Hepatocyte (in vitro differentiated cells): ENCODE results near the gene CASP2. TPM values are rescaled to one million over a fixed set of nuclear protein-coding genes. Genes with fewer than 3 reads are reported as not detected.
A peak's percentile ranks its signal among the peaks of the same experiment; 100 is the strongest.

Experiments
- DNase-seq: peaks from one replicate; pipeline ENCODE4 v3.0.0-alpha.2; 2016; ENCODE audit warnings: low spot score
- H2AFZ ChIP-seq: fragments of 200-600 bp; sonication (generic); 2 replicates; pipeline ENCODE4 v1.6.0; 2016; ENCODE audit warnings: antibody characterized with exemption, mild to moderate bottlenecking
- H3K27ac ChIP-seq: fragments of 200-600 bp; sonication (generic); 2 replicates; pipeline ENCODE4 v1.5.1; 2016; ENCODE audit warnings: mild to moderate bottlenecking
- H3K27me3 ChIP-seq: fragments of 200-600 bp; sonication (generic); 2 replicates; pipeline ENCODE4 v1.6.1; 2016
- H3K36me3 ChIP-seq: fragments of 200-600 bp; sonication (generic); replicated peaks from 2 replicates; pipeline ENCODE4 v1.5.1; 2016; ENCODE audit warnings: low read depth; ENCODE audit not compliant: insufficient read depth
- H3K4me1 ChIP-seq: fragments of 200-600 bp; sonication (generic); 2 replicates; pipeline ENCODE4 v1.5.1; 2016; ENCODE audit warnings: mild to moderate bottlenecking, moderate library complexity; ENCODE audit not compliant: insufficient read depth
- H3K4me2 ChIP-seq: fragments of 200-600 bp; sonication (generic); 2 replicates; pipeline ENCODE4 v1.6.0; 2016
- H3K4me3 ChIP-seq: fragments of 200-600 bp; sonication (generic); 2 replicates; pipeline ENCODE4 v1.5.1; 2016; ENCODE audit warnings: mild to moderate bottlenecking
- H3K79me2 ChIP-seq: fragments of 200-600 bp; sonication (generic); 2 replicates; pipeline ENCODE4 v1.6.0; 2017; ENCODE audit warnings: mild to moderate bottlenecking
- H3K9me2 ChIP-seq: fragments of 200-600 bp; sonication (generic); replicated peaks from 2 replicates; pipeline ENCODE4 v1.6.0; 2017; ENCODE audit warnings: mild to moderate bottlenecking; ENCODE audit not compliant: insufficient read depth
- H3K9me3 ChIP-seq: fragments of 200-600 bp; sonication (generic); 2 replicates; pipeline ENCODE4 v1.5.1; 2016; ENCODE audit warnings: low read depth, mild to moderate bottlenecking
- H4K20me1 ChIP-seq: fragments of 200-600 bp; sonication (generic); 2 replicates; pipeline ENCODE4 v1.6.0; 2016; ENCODE audit warnings: mild to moderate bottlenecking; ENCODE audit not compliant: insufficient read depth, poor library complexity, severe bottlenecking
- EZH2 ChIP-seq: fragments of 200-600 bp; sonication (generic); IDR thresholded peaks from 2 replicates; pipeline ENCODE4 v1.6.1; 2016; ENCODE audit warnings: antibody characterized with exemption, mild to moderate bottlenecking, borderline replicate concordance
- EZH2phosphoT487 ChIP-seq: fragments of 200-600 bp; sonication (generic); IDR thresholded peaks from one replicate; pipeline ENCODE4 v1.6.1; 2018; ENCODE audit warnings: antibody characterized with exemption, mild to moderate bottlenecking, low read depth, moderate library complexity; ENCODE audit not compliant: unreplicated experiment, severe bottlenecking
- WGBS: methylation state at CpG from one replicate; pipeline ENCODE4 v1.1.6; 2016; ENCODE audit warnings: low lambda C conversion rate; ENCODE audit errors: missing lambda C conversion rate; 5-methylcytosine and 5-hydroxymethylcytosine counted together
- polyA plus RNA-seq: library from polyadenylated mRNA; unstranded; fragments of >200 nt; fragmentation: Nextera tagmentation; extraction: Ambion mirVana; gene quantifications from 2 replicates; pipeline ENCODE4 v1.2.1, GENCODE V29; 2016
- total RNA-seq: library from RNA; depleted of rRNA; stranded (reverse); fragments of >200 nt; gene quantifications from 2 replicates; pipeline ENCODE4 v1.2.3, GENCODE V29; 2014
- TF ChIP-seq, protein P1 (sequence below): fragments of 200-600 bp; sonication (generic); IDR thresholded peaks from 2 replicates; pipeline ENCODE4 v1.5.1; 2016; ENCODE audit warnings: antibody characterized with exemption, mild to moderate bottlenecking; ENCODE audit not compliant: poor library complexity

Gene CASP2
- total and polyA plus RNA-seq, 2 experiments from 2014 or later, result 8.5 to 11.9 TPM

DNA sequence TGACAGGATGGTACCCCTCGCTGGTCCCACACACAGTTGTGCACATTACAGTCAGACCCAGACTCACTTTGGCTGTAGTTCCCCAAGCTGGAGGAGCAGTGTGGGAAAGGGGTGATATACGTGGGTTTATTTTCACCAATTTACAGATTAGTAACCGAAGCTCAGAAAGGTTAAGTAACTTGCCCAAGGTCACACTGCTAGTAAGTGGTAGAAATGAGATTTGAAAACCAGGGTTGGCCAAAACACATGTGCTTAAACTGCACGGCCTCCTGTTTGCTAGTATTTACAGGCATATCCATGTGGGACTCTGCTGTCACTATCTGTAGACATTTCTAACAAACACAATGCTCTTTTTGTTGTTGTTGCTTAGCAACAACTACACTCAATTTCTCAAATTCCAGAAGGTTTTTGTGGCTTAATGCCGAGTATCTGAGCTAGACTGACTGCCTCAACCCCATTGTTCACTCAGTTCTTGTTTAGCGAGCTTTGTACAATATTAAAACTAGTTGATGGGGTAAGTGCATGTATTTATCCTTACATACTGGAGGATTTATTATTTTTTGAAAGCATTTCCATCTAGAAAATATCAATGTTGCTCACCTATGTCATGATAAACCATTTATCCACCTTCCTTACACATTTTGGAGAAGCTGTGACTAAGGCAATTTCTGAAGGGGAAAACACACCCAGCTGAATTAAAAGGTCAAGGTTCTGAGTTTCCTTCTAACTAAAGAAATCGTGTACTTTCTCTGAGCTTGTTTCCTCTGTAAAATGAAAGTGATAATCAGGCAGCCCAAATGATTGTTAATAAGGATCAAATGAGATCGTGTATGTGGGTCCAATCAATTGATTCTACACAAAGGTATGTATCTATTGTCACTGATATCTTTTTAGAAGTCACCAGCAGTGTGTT is 8.7 kb upstream of the CASP2 start:
- no peaks in the 10 kb centered on the region for H3K27me3 ChIP-seq
- no peaks in the 10 kb centered on the region for H4K20me1 ChIP-seq
- 53% methylated on average over 8 of the region's 8 CpGs for WGBS
- no peaks in the 10 kb centered on the region for H3K79me2 ChIP-seq
- H3K4me1 ChIP-seq, result peaks cover 7% of the 10 kb centered on the region
- peak overlapping the region; percentile 32 for H3K27ac ChIP-seq
- DNase-seq, result peak; percentile 43
- peak overlapping the region; percentile 43 for H3K4me2 ChIP-seq
- TF ChIP-seq EZH2, result no peak
- H2AFZ ChIP-seq, result peak overlapping the region; percentile 12
- H3K9me3 ChIP-seq, result no peaks in the 10 kb centered on the region
- H3K4me3 ChIP-seq, result no peak overlapping the region
- H3K9me2 ChIP-seq, result no peaks in the 10 kb centered on the region
- no peaks in the 10 kb centered on the region for H3K36me3 ChIP-seq

DNA sequence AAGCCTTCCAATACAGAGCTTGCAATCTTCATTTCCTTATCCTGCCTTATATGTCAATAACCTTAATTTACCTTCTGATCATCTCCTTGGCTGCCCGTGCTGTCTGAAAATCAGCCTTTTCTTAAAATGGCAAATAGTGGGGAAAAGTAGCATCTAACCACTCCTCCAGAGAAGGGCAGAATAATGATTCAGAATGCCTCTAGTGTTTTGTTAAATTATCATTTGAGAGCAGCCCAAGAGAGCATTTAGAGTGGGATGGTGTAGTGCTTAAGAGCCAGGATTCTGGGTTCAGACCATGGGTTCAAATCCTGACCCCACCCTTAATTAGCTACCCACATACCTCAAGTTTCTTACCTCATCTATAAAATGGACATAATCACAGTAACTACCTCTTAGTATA is 8.0 kb upstream of the CASP2 start:
- 67% methylated on average over 1 of the region's 1 CpG for WGBS
- no peak overlapping the region for H3K4me3 ChIP-seq

DNA sequence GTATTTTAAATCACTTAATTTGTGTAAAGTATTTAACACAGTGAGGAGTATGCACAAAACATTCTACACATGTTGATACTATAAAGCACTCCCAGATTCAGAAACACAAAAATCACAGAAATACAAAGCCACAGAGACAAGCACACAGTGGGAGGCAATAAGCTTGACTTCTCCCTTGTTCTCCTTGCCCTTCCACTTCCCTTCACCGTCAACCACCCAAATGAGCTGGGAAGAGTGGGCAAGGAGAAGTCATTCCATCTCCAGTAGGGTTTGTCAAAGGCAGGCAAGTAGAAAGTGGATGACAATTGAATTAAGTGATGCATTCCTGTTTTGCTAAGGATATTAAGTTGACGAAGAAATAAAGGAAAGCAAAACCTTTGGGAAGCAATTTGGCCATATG is 7.6 kb upstream of the CASP2 start:
- Histone ChIP-seq H3K4me1 (peaks cover 7% of the 10 kb centered on the region), H3K36me3 (no peaks in the 10 kb centered on the region), H3K9me2 (no peaks in the 10 kb centered on the region), H3K4me3 (no peak overlapping the region), H3K9me3 (no peaks in the 10 kb centered on the region), H3K27me3 (no peaks in the 10 kb centered on the region), H3K79me2 (no peaks in the 10 kb centered on the region), H3K4me2 (no peak overlapping the region), H4K20me1 (no peaks in the 10 kb centered on the region), H2AFZ (no peak overlapping the region), H3K27ac (no peak overlapping the region)
- TF ChIP-seq EZH2phosphoT487 (no peak), EZH2 (no peak)
- TF ChIP-seq, protein P1, sequence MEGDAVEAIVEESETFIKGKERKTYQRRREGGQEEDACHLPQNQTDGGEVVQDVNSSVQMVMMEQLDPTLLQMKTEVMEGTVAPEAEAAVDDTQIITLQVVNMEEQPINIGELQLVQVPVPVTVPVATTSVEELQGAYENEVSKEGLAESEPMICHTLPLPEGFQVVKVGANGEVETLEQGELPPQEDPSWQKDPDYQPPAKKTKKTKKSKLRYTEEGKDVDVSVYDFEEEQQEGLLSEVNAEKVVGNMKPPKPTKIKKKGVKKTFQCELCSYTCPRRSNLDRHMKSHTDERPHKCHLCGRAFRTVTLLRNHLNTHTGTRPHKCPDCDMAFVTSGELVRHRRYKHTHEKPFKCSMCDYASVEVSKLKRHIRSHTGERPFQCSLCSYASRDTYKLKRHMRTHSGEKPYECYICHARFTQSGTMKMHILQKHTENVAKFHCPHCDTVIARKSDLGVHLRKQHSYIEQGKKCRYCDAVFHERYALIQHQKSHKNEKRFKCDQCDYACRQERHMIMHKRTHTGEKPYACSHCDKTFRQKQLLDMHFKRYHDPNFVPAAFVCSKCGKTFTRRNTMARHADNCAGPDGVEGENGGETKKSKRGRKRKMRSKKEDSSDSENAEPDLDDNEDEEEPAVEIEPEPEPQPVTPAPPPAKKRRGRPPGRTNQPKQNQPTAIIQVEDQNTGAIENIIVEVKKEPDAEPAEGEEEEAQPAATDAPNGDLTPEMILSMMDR, result no peak
- DNase-seq, result no peak
- WGBS, result 88% methylated on average over 2 of the region's 2 CpGs

More for the DNA sequence above, 8.0 kb upstream of the CASP2 start:
- no peaks in the 10 kb centered on the region for H3K27me3 ChIP-seq
- H3K9me2 ChIP-seq, result no peaks in the 10 kb centered on the region
- no peaks in the 10 kb centered on the region for H3K79me2 ChIP-seq
- TF ChIP-seq EZH2phosphoT487 (no peak), EZH2 (no peak)
- TF ChIP-seq, protein P1, result no peak
- H3K4me2 ChIP-seq, result no peak overlapping the region
- peaks cover 7% of the 10 kb centered on the region for H3K4me1 ChIP-seq
- H4K20me1 ChIP-seq, result no peaks in the 10 kb centered on the region
- DNase-seq, result no peak
- peak overlapping the region; percentile 12 for H2AFZ ChIP-seq
- H3K27ac ChIP-seq, result peak overlapping the region; percentile 32
- H3K9me3 ChIP-seq, result no peaks in the 10 kb centered on the region
- H3K36me3 ChIP-seq, result no peaks in the 10 kb centered on the region

DNA sequence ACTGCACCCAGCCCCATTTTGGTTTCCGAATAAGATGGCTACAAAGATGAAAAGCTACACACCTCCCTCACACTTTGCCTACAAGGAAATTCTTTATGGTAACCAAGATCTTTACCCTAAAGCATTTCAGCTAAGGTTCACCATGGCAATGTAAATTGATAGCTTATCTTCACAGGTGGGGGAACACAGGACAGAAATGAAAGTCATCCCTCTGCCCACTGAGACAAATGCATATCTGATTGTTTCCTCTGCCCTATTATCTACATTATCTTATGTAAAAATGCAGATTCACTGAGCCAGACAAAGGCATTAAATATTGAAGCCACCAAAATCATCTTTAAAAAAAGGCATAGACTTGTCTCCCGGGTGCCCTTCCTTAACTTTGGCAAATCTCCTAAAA is 6.6 kb upstream of the CASP2 start:
- no peak for DNase-seq
- TF ChIP-seq EZH2 (no peak), EZH2phosphoT487 (no peak)
- TF ChIP-seq, protein P1, result no peak
- no peak overlapping the region for H3K27ac ChIP-seq
- no peaks in the 10 kb centered on the region for H3K9me3 ChIP-seq
- no peak overlapping the region for H2AFZ ChIP-seq
- H3K4me1 ChIP-seq, result peaks cover 7% of the 10 kb centered on the region
- H3K9me2 ChIP-seq, result no peaks in the 10 kb centered on the region
- H3K4me3 ChIP-seq, result no peak overlapping the region
- no peaks in the 10 kb centered on the region for H3K27me3 ChIP-seq
- no peaks in the 10 kb centered on the region for H3K79me2 ChIP-seq
- WGBS, result 85% methylated on average over 2 of the region's 2 CpGs
- H3K4me2 ChIP-seq, result no peak overlapping the region
- no peaks in the 10 kb centered on the region for H3K36me3 ChIP-seq
- no peaks in the 10 kb centered on the region for H4K20me1 ChIP-seq
